Aortic smooth muscle cell (primary cell): ENCODE results near the gene DEUP1. TPM values are rescaled to one million over a fixed set of nuclear protein-coding genes. Genes with fewer than 3 reads are reported as not detected.

Experiments
- total RNA-seq: library from RNA; depleted of rRNA; stranded (reverse); fragments of >200 nt; gene quantifications from 2 replicates; pipeline ENCODE4 v1.2.3, GENCODE V29; 2014

The DEUP1 gene, protein sequence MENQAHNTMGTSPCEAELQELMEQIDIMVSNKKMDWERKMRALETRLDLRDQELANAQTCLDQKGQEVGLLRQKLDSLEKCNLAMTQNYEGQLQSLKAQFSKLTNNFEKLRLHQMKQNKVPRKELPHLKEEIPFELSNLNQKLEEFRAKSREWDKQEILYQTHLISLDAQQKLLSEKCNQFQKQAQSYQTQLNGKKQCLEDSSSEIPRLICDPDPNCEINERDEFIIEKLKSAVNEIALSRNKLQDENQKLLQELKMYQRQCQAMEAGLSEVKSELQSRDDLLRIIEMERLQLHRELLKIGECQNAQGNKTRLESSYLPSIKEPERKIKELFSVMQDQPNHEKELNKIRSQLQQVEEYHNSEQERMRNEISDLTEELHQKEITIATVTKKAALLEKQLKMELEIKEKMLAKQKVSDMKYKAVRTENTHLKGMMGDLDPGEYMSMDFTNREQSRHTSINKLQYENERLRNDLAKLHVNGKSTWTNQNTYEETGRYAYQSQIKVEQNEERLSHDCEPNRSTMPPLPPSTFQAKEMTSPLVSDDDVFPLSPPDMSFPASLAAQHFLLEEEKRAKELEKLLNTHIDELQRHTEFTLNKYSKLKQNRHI
- total RNA-seq, result not detected in 2 replicates

DNA sequence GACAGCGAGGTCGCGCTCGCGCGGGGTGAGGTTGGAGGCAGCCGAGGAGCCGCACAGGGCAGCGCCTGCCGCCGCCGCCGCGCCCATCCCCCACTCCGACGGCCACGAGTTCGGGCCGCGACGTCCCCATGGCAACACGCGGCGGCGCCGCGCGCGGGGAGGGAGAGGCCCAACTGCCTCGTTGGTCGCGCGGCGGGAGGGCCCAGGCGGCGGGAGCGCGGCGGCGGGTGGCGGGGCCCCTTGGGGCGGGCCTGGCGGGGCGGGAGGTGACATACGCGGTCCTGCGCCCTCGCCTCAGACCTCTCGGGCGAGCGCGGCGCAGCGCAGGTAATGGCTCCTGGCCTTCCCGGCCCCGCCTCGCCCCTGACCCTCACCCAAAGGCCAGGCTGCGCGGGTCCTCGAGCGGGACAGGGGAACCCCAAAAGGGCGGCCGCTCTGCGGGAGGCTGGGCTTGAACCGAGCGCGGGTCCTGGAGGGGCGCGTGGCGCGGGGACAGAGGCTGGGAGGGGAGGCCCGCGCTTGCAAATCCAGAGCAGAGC is at the start of gene DEUP1:
DEUP1 (plus strand) TSS at position 297 of the 539 bp plus-strand sequence. CDS start 1,518 bp downstream, outside the sequence.

Other genes with a start within 250 kb of the DEUP1 start
- 6.8 and 7.4 TPM in 2 replicates for gene SLC36A4, start 132.8 kb upstream of the DEUP1 start, total RNA-seq
- 8.5 and 9.3 TPM in 2 replicates for gene SMCO4, start 212.6 kb downstream of the DEUP1 start, total RNA-seq